K562 treated with DMSO at 1 percent for 4 hours (cell line): Measurements from ENCODE around the gene ZNF611. TPM values are rescaled to one million over a fixed set of nuclear protein-coding genes. Genes with fewer than 3 reads are reported as not detected.

ENCODE experiments used
- total RNA-seq: library from RNA; unstranded; fragments of 300-600 nt; gene quantifications from 2 replicates; pipeline ENCODE4 v1.2.3, GENCODE V29; 2022; ENCODE audit not compliant: insufficient read depth

ZNF611 gene
- total RNA-seq = 3.3 TPM in 2 replicates

GRCh38 chr19:52734893-52735661, at the start of gene ZNF611:
Gene ZNF611 (minus strand): TSS chr19:52735044. CDS start chr19:52715894, 19,150 bp downstream.

Other genes starting within 250 kb of the ZNF611 start
- 1.4 and 2.0 TPM in 2 replicates for gene ZNF808, start 207.4 kb downstream of the ZNF611 start, total RNA-seq
- 3.6 and 6.6 TPM in 2 replicates for gene ZNF701, start 164.8 kb downstream of the ZNF611 start, total RNA-seq
- gene ZNF83, start 96.7 kb downstream of the ZNF611 start, total RNA-seq = 20.0 and 22.5 TPM in 2 replicates
- gene ZNF600, start 51.7 kb upstream of the ZNF611 start, total RNA-seq = 3.5 and 5.2 TPM in 2 replicates
- 12.7 and 13.9 TPM in 2 replicates for gene ZNF28, start 86.6 kb upstream of the ZNF611 start, total RNA-seq
- 11.6 and 17.9 TPM in 2 replicates for gene ZNF468, start 122.6 kb upstream of the ZNF611 start, total RNA-seq
- 9.3 TPM in 1 of 2 replicates, not detected in the other for gene ZNF320, start 162.6 kb upstream of the ZNF611 start, total RNA-seq
- 4.8 and 9.3 TPM in 2 replicates for gene ZNF888, start 188.4 kb upstream of the ZNF611 start, total RNA-seq
- 8.3 and 8.8 TPM in 2 replicates for gene ZNF816, start 227.8 kb upstream of the ZNF611 start, total RNA-seq